ENCODE results near the gene CLIC4. TPM values are rescaled to one million over a fixed set of nuclear protein-coding genes. Genes with fewer than 3 reads are reported as not detected.

The CLIC4 gene
- total and polyA plus RNA-seq, 9 of the 15 experiments (the other 6 are each of a cell fraction or from before 2014, with no cell fraction given), result 16.0 to 67.5 (median 38.4) TPM

DNA sequence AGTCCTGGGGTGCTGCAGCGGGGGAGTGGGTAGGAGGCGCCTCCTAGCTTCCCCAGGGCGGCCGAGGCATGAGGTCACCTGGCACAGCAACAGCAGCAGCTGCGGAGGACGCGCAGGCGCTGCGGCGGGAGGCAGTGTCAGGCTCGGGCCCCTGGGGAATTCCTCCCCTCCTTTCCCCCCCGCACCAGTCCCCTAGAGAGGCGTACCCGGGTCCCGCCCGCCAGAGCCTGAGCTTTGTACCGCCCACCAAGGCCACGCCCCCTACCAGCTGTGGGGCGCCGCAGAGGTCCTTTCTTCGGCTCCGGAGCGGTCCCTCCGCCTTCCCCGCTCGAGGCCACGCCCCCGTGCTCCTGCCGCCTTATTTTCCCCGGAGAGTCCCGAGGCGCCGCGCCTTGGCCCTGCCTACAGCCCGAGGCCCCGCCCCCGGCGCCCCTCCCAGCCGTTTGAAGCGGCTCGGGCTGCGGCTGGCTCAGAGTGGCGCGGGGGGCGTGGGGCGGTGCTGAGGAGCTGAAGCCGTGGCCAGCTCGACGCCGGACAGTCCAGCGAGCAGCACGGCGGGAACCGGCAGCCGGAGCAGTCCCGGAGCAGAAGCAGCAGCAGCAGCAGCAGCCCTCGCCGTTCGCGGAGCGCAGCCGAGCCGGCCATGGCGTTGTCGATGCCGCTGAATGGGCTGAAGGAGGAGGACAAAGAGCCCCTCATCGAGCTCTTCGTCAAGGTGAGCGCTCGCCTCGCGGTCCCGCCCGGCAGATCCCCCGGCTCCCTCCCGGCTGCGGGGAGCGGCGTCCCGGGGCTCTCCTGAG lies at the start of gene CLIC4 (continued):
- TF ChIP-seq CEBPB (tag; IDR thresholded peaks at IDR 0.05) (no peak), SP2 (IDR thresholded peaks at IDR 0.05; ENCODE audit: extremely low read depth, low read depth, low read length, poor library complexity, severe bottlenecking) (peak; percentile 5), HEY1 (CRISPR knock-in tag; IDR thresholded peaks at IDR 0.05; ENCODE audit: borderline replicate concordance) (no peak), ZBTB49 (CRISPR knock-in tag; IDR thresholded peaks at IDR 0.05; ENCODE audit: borderline replicate concordance) (no peak), EP400 (IDR thresholded peaks at IDR 0.05) (peak; percentile 74), HDAC6 (IDR thresholded peaks at IDR 0.05; ENCODE audit: low read depth, low read length) (no peak), ARID2 (IDR thresholded peaks at IDR 0.05) (no peak), HDAC8 (tag; IDR thresholded peaks at IDR 0.05) (0 out of 2 replicates have a peak, but pooled peaks have one; percentile 49), MEIS2 (IDR thresholded peaks at IDR 0.05; ENCODE audit: partially characterized antibody) (peak; percentile 78), ZNF184 (CRISPR knock-in tag; IDR thresholded peaks at IDR 0.05) (no peak), GTF2B (IDR thresholded peaks at IDR 0.05; ENCODE audit: extremely low read depth, insufficient read length) (no peak), POLR2AphosphoS5 (IDR thresholded peaks at IDR 0.05; ENCODE audit: control insufficient read depth, insufficient read depth, low read depth, low read length) (peak; percentile 76), ZNF76 (CRISPR knock-in tag; IDR thresholded peaks at IDR 0.05; ENCODE audit: borderline replicate concordance) (no peak), PREB (CRISPR knock-in tag; IDR thresholded peaks at IDR 0.05) (no peak)

Measured in K562 (cell line).